Measurements from ENCODE around the gene FUT3.
"Not testable (repeated sequence)": the region's sequence is repeated elsewhere in the genome, so short reads cannot be mapped to it uniquely, and the experiment has no call there.

The FUT3 gene

GRCh38 chr19:5882421-5882968 is 31.2 kb upstream of the FUT3 start:
- no peak for DNase-seq (ENCODE audit: low read depth in 4 of 4, low spot score in 1 of 4)

DNA sequence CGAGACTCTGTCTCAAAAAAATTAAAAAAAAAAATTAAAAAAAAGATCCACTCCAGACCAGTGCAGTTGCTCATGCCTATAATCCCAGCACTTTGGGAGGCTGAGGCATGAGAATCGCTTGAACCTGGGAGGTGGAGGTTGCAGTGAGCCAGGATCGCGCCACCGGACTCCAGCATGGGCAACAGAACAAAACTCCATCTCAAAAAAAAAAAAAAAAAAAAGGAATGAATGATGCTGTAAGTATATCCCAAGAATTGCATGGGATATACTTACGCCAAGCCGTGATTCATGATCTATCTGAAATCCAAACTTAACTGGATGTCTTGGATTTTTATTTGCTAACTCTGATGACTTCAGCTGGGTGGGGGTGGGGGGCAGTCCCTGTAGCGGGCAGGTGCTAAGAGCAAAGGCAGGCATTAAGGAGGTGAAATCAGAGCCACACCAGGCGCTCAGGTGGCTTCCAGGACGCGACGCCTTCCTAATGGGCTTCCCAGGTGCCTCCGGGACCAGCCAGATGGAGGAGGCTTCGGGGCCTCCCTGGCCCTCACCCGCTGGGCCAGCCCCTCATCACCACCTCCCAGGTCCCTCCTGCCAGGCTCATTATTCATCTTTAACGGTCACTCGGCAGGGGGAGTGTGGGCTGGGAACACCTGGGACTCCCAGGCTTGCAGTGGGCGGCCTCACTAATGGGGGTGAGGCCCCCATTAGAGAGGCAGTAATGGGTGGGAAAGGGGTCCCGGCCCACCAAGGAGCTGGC is 30.5 kb upstream of the FUT3 start:
- no peak for DNase-seq (ENCODE audit: low read depth in 4 of 4, low spot score in 1 of 4)

DNA sequence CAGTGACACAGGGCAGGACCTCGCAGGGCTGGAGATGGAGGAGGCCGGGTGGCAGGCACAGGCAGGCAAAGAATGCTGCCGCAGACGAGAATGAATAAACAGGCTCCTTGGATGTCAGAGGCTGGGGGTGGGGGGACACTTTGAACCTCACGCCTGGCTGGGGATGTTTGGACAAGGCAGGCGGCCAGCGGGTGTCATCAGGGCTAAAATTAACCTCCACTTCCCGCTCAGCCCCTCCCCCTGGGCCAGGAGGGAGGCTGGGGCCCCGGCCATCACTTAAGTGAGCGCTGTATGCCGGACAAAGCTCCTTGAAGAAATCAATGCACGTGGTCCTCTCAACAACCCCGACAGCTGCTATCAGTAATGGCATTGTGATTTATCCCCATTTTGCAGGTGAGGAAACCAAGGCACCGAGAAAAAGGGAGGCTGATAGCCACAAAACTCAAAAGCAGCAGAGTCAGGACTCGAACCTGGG is 29.4 kb upstream of the FUT3 start:
- DNase-seq (ENCODE audit: low read depth in 4 of 4, low spot score in 1 of 4): no peak

DNA sequence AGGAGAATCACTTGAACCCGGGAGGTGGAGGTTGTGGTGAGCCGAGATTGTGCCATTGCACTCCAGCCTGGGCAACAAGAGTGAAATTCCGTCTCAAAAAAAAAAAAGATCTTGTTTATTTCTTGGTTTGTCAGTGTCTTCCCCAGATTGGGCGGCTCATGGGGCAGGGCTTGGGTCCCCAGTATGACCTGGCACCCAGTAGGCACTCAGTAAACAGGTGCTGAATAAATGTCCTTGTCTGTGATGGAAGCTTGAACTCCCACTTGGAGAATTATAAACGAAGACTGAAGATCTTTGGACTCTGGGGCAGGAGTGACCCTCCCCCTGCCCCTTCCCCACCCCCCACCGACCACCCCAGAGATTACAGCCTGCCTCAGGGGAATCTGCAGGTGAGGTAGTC is 28.9 kb upstream of the FUT3 start:
- DNase-seq (ENCODE audit: low read depth in 4 of 4, low spot score in 1 of 4): no peak

DNA sequence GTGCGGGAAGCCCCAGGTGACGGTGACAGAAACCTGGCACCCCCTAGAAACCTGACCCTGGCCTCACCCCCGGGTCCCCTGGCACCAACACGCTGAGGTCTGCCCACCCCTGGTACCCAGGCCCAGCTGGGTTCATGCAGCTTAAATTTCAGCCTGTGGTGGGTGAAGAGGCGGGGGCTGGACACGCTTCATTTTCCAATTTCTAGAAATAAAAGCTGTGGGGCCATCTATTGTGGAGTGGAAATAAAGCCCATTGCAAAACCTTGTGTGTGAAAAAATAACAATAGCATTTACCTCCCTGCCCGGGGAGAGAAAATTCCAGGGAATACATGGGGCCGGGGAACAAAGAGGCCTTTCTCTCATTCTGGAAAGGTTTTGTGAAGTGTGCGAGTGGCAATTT is 26.6 kb upstream of the FUT3 start:
- DNase-seq (ENCODE audit: low read depth in 4 of 4, low spot score in 1 of 4): no peak

- DNase-seq (ENCODE audit: low read depth in 4 of 4, low spot score in 1 of 4): no peak
Observed at GRCh38 chr19:5877427-5877826, 26.2 kb upstream of the FUT3 start.

- not testable (repeated sequence) for DNase-seq (ENCODE audit: low read depth in 4 of 4, low spot score in 1 of 4)
Observed at GRCh38 chr19:5874496-5874895, 23.2 kb upstream of the FUT3 start.

GRCh38 chr19:5873617-5874199 is 22.5 kb upstream of the FUT3 start:
- DNase-seq (ENCODE audit: low read depth in 4 of 4, low spot score in 1 of 4): no peak

DNA sequence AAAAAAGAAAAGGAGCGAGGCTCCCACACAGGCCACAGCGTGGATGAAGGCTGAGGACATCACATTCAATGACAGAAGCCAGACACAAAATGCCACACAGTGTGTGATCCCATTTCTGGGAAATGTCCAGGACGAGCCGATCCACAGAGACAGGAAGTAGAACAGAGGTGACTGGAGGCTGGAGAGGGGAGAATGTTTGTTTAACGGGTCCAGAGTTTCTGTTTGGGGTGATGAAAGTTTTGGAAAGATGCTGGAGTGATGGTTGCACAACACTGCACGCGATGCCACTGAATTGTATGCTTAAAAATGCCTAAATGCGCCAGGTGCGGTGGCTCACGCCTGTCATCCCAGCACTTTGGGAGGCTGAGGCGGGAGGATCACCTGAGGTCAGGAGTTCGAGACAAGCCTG is 19.7 kb upstream of the FUT3 start:
- DNase-seq (ENCODE audit: low read depth in 4 of 4, low spot score in 1 of 4): no peak

DNA sequence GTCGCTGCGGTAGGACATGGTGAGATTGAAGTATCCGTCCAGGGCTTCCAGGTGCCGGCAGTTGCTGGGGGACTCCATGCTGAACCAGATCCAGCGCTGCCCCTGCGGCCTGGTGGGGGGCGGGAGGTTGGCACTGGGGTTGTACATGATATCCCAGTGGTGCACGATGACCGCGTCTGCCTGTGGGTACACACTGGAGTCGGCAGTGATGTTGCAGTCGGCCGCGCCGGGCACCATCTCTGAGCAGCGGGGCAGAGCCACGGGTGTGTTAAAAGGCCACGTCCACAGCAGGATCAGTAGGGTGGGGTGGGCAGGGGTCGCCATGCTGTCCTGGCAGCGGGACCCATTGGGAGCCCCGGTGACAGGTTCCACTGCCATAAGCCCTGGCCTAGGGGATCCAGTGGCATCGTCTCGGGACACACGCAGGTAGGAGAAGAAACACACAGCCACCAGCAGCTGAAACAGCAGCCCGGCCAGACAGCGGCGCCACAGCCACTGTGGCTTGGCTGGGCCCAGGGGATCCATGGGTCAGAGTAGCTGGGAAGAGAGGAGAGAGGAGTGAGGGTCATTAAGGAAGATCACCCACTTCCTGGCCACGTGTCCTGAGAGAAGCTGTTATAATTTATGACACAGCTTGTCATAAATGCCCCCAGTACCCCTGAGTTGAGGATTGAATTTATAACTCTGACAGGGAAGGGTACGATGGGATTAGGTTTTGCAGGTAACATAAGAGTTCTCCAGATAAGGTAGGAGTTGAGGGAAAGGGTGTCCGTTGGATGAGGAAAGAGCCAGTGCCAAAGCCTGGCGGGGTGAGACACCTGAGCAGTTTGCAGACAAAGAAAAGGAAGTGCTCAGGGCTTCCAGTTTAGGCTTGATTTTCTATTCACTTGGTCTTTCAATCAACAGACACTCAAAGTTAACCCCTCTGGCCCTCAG is 16.2 kb upstream of the FUT3 start:
- DNase-seq (ENCODE audit: low read depth in 4 of 4, low spot score in 1 of 4): no peak

DNA sequence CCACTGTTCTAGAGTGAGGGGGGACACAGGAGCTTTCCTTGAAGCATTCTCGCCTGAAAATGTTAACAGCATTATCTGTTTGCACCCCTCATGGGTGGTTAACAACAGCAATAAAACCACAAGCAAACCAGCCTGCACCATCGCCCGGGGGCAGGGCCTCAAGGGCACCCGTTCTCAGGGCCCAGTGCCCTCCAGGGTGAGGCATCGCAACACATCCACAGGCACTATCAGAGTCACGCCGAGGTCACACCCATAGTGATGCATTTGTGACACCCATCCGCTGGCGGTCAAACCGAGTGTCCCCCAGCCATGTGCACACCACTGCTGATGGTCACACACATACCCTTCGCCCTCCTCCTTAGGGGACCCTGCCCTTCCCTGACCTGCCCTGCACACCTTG is 14.5 kb upstream of the FUT3 start:
- no peak for DNase-seq (ENCODE audit: low read depth in 4 of 4, low spot score in 1 of 4)

DNA sequence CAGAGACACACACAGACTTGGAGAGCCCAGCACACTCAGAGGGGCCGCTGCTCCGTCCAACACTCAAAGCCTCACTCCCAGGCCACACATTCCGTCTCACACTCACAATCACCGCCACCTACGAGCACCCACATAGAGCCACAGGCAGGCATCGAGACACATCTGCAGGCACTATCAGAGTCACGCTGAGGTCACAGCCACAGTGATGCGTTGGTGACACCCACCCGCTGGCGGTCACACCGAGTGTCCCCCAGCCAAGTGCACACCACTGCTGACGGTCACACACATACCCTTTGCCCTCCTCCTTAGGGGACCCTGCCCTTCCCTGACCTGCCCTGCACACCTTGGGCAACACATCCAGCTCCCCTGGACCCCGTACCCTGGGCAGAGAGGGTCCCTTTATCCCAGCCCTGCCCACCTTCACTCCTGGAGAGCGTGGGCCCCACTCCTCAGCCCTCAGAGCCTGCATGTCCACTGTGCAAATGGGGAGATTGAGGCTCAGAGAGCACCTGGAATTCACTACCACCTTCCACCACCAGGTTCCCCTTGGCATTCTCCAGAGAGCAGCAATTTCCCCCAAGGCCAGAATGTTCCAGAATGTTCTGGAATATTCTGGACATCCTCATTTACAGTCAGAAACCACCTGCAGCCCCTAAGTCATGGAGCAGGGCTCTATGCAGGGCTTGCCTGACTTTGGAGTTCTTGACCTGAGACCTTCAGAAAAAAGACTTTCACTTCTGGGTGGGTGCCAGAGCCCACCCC is 13.7 kb upstream of the FUT3 start:
- DNase-seq (ENCODE audit: low read depth in 4 of 4, low spot score in 1 of 4): no peak

DNA sequence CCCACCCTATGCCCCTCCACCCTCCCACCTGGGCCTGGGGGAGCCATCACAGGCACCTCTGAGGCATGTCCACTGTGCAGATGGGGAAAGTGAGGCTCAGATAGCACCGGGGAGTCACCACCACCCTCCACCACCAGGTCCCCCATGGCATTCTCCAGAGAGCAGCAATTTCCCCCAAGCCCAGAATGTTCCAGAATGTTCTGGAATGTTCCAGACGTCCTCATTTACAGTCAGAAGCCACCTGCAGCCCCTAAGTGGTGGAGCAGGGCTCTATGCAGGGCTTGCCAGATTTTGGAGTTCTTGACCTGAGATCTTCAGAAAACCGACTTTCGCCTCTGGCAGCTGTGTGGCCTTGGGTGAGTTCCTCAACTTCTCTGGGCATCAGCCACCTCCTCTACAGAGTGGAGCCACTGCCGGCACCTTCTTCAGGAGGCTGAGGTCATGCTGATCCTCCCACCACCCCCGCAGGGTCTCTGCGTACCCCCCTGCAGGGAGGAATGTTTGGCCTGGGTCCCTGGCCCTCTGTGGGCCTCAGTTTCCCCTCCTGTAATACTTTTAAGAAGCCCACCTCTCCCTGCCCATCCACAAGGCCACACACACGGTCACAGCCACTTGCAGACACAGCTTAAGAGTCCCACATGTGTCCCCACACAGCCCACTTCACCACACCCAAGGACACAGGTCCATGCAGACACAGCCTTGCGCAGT is 12.9 kb upstream of the FUT3 start:
- DNase-seq (ENCODE audit: low read depth in 4 of 4, low spot score in 1 of 4): no peak

GRCh38 chr19:5863030-5863665 is 11.9 kb upstream of the FUT3 start:
- no peak for DNase-seq (ENCODE audit: low read depth in 4 of 4, low spot score in 1 of 4)

DNA sequence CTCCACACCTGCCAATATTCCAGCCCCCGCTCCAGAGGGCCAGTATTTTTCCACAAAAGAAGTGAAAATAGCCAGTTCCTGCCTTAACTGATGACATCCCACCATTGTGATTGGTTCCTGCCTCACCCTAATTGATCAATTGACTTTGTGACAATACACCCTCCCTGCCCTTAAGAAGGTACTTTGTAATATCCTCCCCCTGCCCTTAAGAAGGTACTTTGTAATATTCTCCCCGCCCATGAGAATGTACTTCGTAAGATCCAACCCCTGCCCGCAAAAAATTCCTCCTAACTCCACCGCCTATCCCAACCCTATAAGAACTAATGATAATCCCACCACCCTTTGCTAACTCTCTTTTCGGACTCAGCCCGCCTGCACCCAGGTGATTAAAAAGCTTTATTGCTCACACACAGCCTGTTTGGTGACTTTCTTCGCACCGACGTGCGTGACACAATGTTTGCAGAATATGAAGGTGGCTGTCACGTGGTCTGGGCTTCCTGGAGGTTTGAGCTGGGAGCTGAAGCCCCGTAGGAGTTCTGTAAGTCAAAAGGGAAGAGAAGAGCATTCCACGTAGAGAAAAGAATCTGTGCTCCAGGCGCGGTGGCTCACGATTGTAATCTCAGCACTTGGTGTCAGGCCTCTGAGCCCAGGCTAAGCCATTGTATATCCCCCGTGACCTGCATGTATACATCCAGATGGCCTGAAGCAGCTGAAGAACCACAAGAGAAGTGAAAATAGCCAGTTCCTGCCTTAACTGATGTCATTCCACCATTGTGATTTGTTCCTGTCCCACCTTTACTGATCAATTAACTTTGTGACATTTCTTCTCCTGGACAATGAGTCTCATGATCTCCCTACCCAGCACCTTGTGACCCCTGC is 6.2 kb upstream of the FUT3 start:
- no peak for DNase-seq (ENCODE audit: low read depth in 4 of 4, low spot score in 1 of 4)

DNA sequence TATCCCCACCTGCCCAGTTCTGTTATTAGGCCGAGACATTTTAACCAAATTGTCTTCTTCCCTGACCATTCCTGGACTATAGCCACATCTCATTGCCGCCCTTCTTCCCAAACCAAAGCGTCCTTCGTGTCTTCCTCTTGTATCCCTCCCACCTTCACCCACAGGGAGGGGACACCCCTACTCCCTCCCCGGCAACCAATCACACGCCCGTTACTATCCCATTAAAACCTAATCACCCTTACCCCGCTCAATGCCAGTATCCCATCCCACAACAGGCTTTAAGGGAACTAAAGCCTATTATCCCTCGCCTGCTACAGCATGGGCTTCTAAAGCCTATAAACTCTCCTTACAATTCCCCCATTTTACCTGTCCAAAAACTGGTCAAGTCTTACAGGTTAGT is 3.9 kb upstream of the FUT3 start:
- DNase-seq (ENCODE audit: low read depth in 4 of 4, low spot score in 1 of 4): not testable (repeated sequence)

- DNase-seq (ENCODE audit: low read depth in 4 of 4, low spot score in 1 of 4): not testable (repeated sequence)
Observed at GRCh38 chr19:5854121-5854520, 2.9 kb upstream of the FUT3 start.

DNA sequence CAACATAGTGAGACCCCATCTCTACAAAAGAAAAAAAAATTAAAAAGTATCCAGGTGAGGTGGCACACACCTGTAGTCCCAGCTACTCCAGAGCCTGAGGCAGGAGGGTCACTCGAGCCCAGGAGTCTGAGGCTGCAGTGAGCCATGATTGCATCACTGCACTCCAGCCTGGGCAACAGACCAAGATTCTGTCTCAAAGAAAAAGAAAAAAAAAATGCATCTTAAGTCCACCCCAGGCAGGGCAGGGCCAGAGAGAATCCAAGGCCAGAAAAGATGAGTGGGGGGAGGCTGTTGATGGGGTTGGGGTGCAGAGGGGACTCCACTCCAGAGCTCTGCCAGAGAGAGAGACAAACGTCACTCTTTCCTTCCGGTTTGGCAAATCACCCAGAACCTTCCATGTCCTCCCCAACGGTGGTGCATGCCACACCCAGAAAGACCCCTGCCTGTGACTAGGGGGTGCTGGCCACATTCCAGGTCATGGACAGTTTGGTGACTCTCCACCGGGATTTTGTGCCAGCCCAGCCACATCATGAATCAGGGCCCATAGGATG is 431 bp downstream of the FUT3 start:
- DNase-seq (ENCODE audit: low read depth in 4 of 4, low spot score in 1 of 4): no peak
